MM.1S (cell line): ENCODE data around the gene PLD3.

Source experiments
- EZH2 ChIP-seq: fragments of 300-600 bp; sonication (generic); optimal IDR thresholded peaks from 2 replicates; pipeline ENCODE3; 2017; ENCODE audit warnings: low read depth, mild to moderate bottlenecking, antibody characterized with exemption, low read length, mixed read lengths
- TF ChIP-seq, protein P1 (sequence below): fragments of 300-600 bp; sonication (generic); IDR thresholded peaks from 2 replicates; pipeline ENCODE4 v1.5.1; 2016; ENCODE audit warnings: antibody characterized with exemption, low read length, mixed read lengths

DNA sequence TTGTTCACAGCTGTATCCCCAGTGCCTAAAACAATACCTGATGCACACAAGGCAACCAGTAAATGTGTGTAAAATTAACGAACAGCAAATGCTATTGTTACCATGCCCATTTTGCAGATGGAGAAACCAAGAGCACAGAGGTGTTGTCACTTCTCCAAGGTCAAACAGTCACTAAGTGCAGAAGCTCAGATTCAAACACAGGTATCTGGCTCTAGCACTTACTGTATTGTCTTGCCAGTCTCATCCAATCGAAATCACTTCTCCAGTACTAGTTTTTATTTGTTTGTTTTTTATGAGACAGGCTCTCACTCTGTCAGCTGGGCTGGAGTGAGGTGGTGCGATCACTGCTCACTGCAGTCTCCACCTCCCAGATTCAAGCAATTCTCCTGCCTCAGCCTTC, 13.7 kb downstream of the PLD3 start:
- no peak for TF ChIP-seq EZH2
- TF ChIP-seq, protein P1, sequence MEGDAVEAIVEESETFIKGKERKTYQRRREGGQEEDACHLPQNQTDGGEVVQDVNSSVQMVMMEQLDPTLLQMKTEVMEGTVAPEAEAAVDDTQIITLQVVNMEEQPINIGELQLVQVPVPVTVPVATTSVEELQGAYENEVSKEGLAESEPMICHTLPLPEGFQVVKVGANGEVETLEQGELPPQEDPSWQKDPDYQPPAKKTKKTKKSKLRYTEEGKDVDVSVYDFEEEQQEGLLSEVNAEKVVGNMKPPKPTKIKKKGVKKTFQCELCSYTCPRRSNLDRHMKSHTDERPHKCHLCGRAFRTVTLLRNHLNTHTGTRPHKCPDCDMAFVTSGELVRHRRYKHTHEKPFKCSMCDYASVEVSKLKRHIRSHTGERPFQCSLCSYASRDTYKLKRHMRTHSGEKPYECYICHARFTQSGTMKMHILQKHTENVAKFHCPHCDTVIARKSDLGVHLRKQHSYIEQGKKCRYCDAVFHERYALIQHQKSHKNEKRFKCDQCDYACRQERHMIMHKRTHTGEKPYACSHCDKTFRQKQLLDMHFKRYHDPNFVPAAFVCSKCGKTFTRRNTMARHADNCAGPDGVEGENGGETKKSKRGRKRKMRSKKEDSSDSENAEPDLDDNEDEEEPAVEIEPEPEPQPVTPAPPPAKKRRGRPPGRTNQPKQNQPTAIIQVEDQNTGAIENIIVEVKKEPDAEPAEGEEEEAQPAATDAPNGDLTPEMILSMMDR: no peak
